DND-41 (cell line): Measurements from ENCODE around the gene FBXO8.

Source experiments
- CTCF ChIP-seq: IDR thresholded peaks from 2 replicates; pipeline ENCODE4 v1.5.1; 2012; ENCODE audit warnings: borderline replicate concordance, low read length, moderate library complexity, mild to moderate bottlenecking; ENCODE audit not compliant: poor library complexity, severe bottlenecking; ENCODE audit errors: extremely low read depth
- EZH2 ChIP-seq: IDR thresholded peaks from 3 replicates; pipeline ENCODE4 v1.6.1; 2012; ENCODE audit warnings: borderline replicate concordance, low read depth, mild to moderate bottlenecking, moderate library complexity, low read length, inconsistent platforms; ENCODE audit not compliant: severe bottlenecking

GRCh38 chr4:174217273-174218126, 66.0 kb downstream of the FBXO8 start:
- no peak for TF ChIP-seq CTCF
- TF ChIP-seq EZH2, result no peak
